SK-N-SH (cell line): ENCODE data around the gene SLC22A17.
A peak's percentile ranks its signal among the peaks of the same experiment; 100 is the strongest.

Experiments
- EP300 ChIP-seq, 2 experiments: IDR thresholded peaks; 2 replicates each; pipeline versions ENCODE4 v1.4.0 to v1.6.1; 2012; ENCODE audit warnings: borderline replicate concordance in 1 of 2, low read depth in 1 of 2, low read length in 1 of 2
- GABPA ChIP-seq: IDR thresholded peaks from 2 replicates; pipeline ENCODE4 v1.4.0; 2012; ENCODE audit warnings: low read depth, mild to moderate bottlenecking
- JUND ChIP-seq: IDR thresholded peaks from 2 replicates; pipeline ENCODE4 v1.4.0; 2012
- POLR2AphosphoS5 ChIP-seq: IDR thresholded peaks from 2 replicates; pipeline ENCODE4 v1.6.1; 2012; ENCODE audit warnings: low read depth, low read length
- RAD21 ChIP-seq: IDR thresholded peaks from 2 replicates; pipeline ENCODE4 v1.6.1; 2012; ENCODE audit warnings: mild to moderate bottlenecking, low read length
- SIN3A ChIP-seq: IDR thresholded peaks from 2 replicates; pipeline ENCODE4 v1.6.1; 2012; ENCODE audit warnings: low read depth, mild to moderate bottlenecking, low read length, moderate library complexity, borderline replicate concordance
- SMC3 ChIP-seq: IDR thresholded peaks from 2 replicates; pipeline ENCODE4 v1.6.1; 2012; ENCODE audit warnings: low read depth, low read length, improper control_type of control experiment
- TAF1 ChIP-seq: IDR thresholded peaks from 2 replicates; pipeline ENCODE4 v1.6.1; 2012; ENCODE audit warnings: low read depth, mild to moderate bottlenecking, low read length, moderate library complexity, borderline replicate concordance
- TF ChIP-seq, protein P1 (sequence below): fragments of 200-600 bp; sonication (generic); IDR thresholded peaks from 2 replicates; pipeline ENCODE4 v1.6.1; 2017; ENCODE audit warnings: antibody characterized with exemption, mild to moderate bottlenecking, moderate library complexity
- TF ChIP-seq, protein P2 (sequence below): IDR thresholded peaks from 2 replicates; pipeline ENCODE4 v1.4.0; 2012; ENCODE audit warnings: low read depth

DNA sequence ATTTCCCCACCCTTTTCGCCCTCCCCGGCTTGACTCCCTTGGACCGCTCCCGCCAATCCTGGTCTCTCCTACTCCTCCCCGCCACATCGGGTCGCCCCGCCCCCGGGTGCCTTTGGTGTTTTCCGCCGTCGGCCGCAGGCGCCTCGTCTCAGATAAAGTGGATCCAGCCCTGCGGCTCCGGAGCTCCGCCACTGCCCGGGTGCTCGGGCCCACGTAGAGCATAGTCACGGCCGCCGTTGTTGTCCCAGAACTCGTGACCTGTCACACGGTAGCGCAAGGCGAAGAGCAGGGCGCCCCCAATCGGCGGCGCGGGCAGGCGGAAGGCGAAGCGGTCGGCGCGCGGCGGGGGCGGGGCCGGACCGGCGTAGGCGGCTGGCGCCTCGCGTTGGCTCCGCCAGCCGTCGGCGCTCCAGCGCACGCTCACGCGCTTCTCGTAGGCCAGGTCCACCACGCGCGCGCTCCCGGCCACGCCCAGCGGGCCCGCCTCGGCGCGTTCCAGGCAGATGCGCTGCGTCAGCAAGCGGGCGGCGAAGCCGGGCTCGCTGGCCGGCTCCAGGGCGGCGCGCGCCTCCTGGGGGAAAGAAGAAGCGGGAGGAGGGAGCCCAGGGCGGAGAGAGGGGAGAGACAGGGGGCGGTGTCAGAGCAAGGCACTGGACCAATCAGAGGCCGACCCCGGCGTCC is 51.3 kb downstream of the SLC22A17 start:
- TF ChIP-seq, protein P1, sequence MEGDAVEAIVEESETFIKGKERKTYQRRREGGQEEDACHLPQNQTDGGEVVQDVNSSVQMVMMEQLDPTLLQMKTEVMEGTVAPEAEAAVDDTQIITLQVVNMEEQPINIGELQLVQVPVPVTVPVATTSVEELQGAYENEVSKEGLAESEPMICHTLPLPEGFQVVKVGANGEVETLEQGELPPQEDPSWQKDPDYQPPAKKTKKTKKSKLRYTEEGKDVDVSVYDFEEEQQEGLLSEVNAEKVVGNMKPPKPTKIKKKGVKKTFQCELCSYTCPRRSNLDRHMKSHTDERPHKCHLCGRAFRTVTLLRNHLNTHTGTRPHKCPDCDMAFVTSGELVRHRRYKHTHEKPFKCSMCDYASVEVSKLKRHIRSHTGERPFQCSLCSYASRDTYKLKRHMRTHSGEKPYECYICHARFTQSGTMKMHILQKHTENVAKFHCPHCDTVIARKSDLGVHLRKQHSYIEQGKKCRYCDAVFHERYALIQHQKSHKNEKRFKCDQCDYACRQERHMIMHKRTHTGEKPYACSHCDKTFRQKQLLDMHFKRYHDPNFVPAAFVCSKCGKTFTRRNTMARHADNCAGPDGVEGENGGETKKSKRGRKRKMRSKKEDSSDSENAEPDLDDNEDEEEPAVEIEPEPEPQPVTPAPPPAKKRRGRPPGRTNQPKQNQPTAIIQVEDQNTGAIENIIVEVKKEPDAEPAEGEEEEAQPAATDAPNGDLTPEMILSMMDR = peak; percentile 83
- no peak for TF ChIP-seq POLR2AphosphoS5
- TF ChIP-seq TAF1 = 0 out of 2 replicates have a peak, but pooled peaks have one; percentile 31
- TF ChIP-seq JUND = no peak
- TF ChIP-seq EP300 (IDR thresholded peaks at IDR 0.05; ENCODE audit: borderline replicate concordance in 1 of 2, low read depth in 1 of 2, low read length in 1 of 2) = 0 out of 4 replicates have a peak, but pooled peaks of 1 of the 2 experiments have one; percentile 4
- TF ChIP-seq SMC3 = peak; percentile 19; the same call in 1 of the 2 replicates
- 0 out of 2 replicates have a peak, but pooled peaks have one; percentile 8 for TF ChIP-seq RAD21
- TF ChIP-seq SIN3A = peak; percentile 91; the same call in 1 of the 2 replicates
- TF ChIP-seq, protein P2, sequence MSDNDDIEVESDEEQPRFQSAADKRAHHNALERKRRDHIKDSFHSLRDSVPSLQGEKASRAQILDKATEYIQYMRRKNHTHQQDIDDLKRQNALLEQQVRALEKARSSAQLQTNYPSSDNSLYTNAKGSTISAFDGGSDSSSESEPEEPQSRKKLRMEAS = peak; percentile 94
- no peak for TF ChIP-seq GABPA
